GM23338 (cell line): ENCODE measurements around the gene TMEM208. TPM values are rescaled to one million over a fixed set of nuclear protein-coding genes. Genes with fewer than 3 reads are reported as not detected.

Experiments
- ATAC-seq: fragments of 200-7000 bp; cut with Tn5 transposase; 3 replicates; pipeline ENCODE4 v1.9.1; 2020
- DNase-seq: peaks from one replicate; pipeline ENCODE4 v3.0.0-alpha.2; 2015; ENCODE audit warnings: low spot score
- H2AFZ ChIP-seq: fragments of 200-600 bp; sonication (generic); 2 replicates; pipeline ENCODE4 v1.8.0; 2016; ENCODE audit warnings: antibody characterized with exemption, mild to moderate bottlenecking, moderate library complexity
- H3F3A ChIP-seq: fragments of 200-600 bp; sonication (generic); replicated peaks from 2 replicates; pipeline ENCODE4 v1.8.0; 2017; ENCODE audit warnings: antibody characterized with exemption, mixed run types, low read depth
- H3K27ac ChIP-seq: fragments of 200-600 bp; sonication (generic); 2 replicates; pipeline ENCODE4 v1.6.1; 2016; ENCODE audit warnings: low read depth
- H3K27me3 ChIP-seq: fragments of 200-600 bp; sonication (generic); 2 replicates; pipeline ENCODE4 v1.8.0; 2016; ENCODE audit warnings: mild to moderate bottlenecking, mixed run types, moderate library complexity; ENCODE audit not compliant: insufficient read depth
- H3K36me3 ChIP-seq: fragments of 200-600 bp; sonication (generic); 2 replicates; pipeline ENCODE4 v1.8.0; 2016; ENCODE audit warnings: mild to moderate bottlenecking; ENCODE audit not compliant: insufficient read depth
- H3K4me1 ChIP-seq: fragments of 200-600 bp; sonication (generic); 2 replicates; pipeline ENCODE4 v1.8.0; 2016; ENCODE audit warnings: mild to moderate bottlenecking, moderate library complexity; ENCODE audit not compliant: insufficient read depth
- H3K4me2 ChIP-seq: fragments of 200-600 bp; sonication (generic); 2 replicates; pipeline ENCODE4 v1.7.1; 2017; ENCODE audit warnings: mixed run types
- H3K4me3 ChIP-seq: fragments of 200-600 bp; sonication (generic); 2 replicates; pipeline ENCODE4 v1.6.1; 2016; ENCODE audit warnings: mixed run types
- H3K79me2 ChIP-seq: fragments of 200-600 bp; sonication (generic); replicated peaks from 2 replicates; pipeline ENCODE4 v1.8.0; 2017; ENCODE audit warnings: mild to moderate bottlenecking; ENCODE audit not compliant: insufficient read depth
- H3K9me2 ChIP-seq: fragments of 200-600 bp; sonication (generic); 2 replicates; pipeline ENCODE4 v1.8.0; 2017; ENCODE audit not compliant: insufficient read depth
- H4K20me1 ChIP-seq: fragments of 200-600 bp; sonication (generic); replicated peaks from 2 replicates; pipeline ENCODE4 v1.8.0; 2017; ENCODE audit warnings: mild to moderate bottlenecking; ENCODE audit not compliant: insufficient read depth
- H3K27ac Mint-ChIP-seq: 2 replicates; pipeline ENCODE4 v1.8.0; 2020; ENCODE audit warnings: inconsistent platforms, mild to moderate bottlenecking, moderate library complexity, mixed read lengths
- H3K27me3 Mint-ChIP-seq: 3 replicates; pipeline ENCODE4 v1.8.0; 2022; ENCODE audit warnings: low read depth, mild to moderate bottlenecking, moderate library complexity, mixed read lengths, inconsistent platforms; ENCODE audit not compliant: insufficient read depth, poor library complexity
- H3K36me3 Mint-ChIP-seq: 3 replicates; pipeline ENCODE4 v1.8.0; 2021; ENCODE audit warnings: low read depth, mild to moderate bottlenecking, inconsistent platforms, moderate library complexity, mixed read lengths
- H3K4me1 Mint-ChIP-seq: 3 replicates; pipeline ENCODE4 v1.8.0; 2020; ENCODE audit warnings: mild to moderate bottlenecking, inconsistent platforms, mixed read lengths
- H3K4me3 Mint-ChIP-seq: 3 replicates; pipeline ENCODE4 v1.8.0; 2021; ENCODE audit warnings: moderate library complexity, mild to moderate bottlenecking, inconsistent platforms, mixed read lengths
- H3K9me3 Mint-ChIP-seq: 3 replicates; pipeline ENCODE4 v1.8.0; 2020; ENCODE audit warnings: moderate library complexity, mild to moderate bottlenecking, inconsistent platforms, mixed read lengths
- CREB1 ChIP-seq: fragments of 250-450 bp; sonication (Bioruptor Pico); IDR thresholded peaks from 2 replicates; pipeline ENCODE4 v1.5.0; 2020; ENCODE audit warnings: low read depth, mild to moderate bottlenecking, moderate library complexity
- CTCF ChIP-seq, 2 experiments: fragments of 200-600 bp in 1 of 2; sonication (generic) in 1 of 2; conservative IDR thresholded peaks; 2 replicates each; pipeline versions ENCODE4 v1.5.1 to v1.6.1; 2016 to 2017; ENCODE audit warnings: antibody characterized with exemption in 2 of 2, low read depth in 2 of 2, mild to moderate bottlenecking in 2 of 2, moderate library complexity in 1 of 2
- ETS1 ChIP-seq: IDR thresholded peaks from 2 replicates; pipeline ENCODE4 v1.6.1; 2016; ENCODE audit warnings: antibody characterized with exemption
- EZH2 ChIP-seq: fragments of 200-600 bp; sonication (generic); IDR thresholded peaks from one replicate; pipeline ENCODE4 v1.8.0; 2017; ENCODE audit warnings: antibody characterized with exemption, mild to moderate bottlenecking, low read depth; ENCODE audit not compliant: unreplicated experiment
- EZH2phosphoT487 ChIP-seq: fragments of 200-600 bp; sonication (generic); IDR thresholded peaks from one replicate; pipeline ENCODE4 v1.8.1; 2018; ENCODE audit warnings: antibody characterized with exemption; ENCODE audit not compliant: unreplicated experiment
- JUNB ChIP-seq: IDR thresholded peaks from one replicate; pipeline ENCODE4 v1.6.1; 2016; ENCODE audit warnings: antibody characterized with exemption; ENCODE audit not compliant: unreplicated experiment
- NANOG ChIP-seq: IDR thresholded peaks from 2 replicates; pipeline ENCODE4 v1.6.1; 2016; ENCODE audit warnings: antibody characterized with exemption, borderline replicate concordance
- POLR2AphosphoS5 ChIP-seq: IDR thresholded peaks from 2 replicates; pipeline ENCODE4 v1.6.1; 2016; ENCODE audit warnings: antibody characterized with exemption, low read depth
- REST ChIP-seq: IDR thresholded peaks from one replicate; pipeline ENCODE4 v1.6.1; 2018; ENCODE audit warnings: antibody characterized with exemption; ENCODE audit not compliant: unreplicated experiment
- STAT1 ChIP-seq: IDR thresholded peaks from one replicate; pipeline ENCODE4 v1.6.1; 2016; ENCODE audit warnings: antibody characterized with exemption; ENCODE audit not compliant: unreplicated experiment
- ZNF114 ChIP-seq: fragments of 250-450 bp; sonication (Bioruptor Pico); IDR thresholded peaks from 2 replicates; pipeline ENCODE4 v1.5.0; 2020; ENCODE audit warnings: mild to moderate bottlenecking, moderate library complexity
- ZNF331 ChIP-seq: fragments of 250-450 bp; sonication (Bioruptor Pico); IDR thresholded peaks from 2 replicates; pipeline ENCODE4 v1.5.0; 2020; ENCODE audit warnings: low read depth, mild to moderate bottlenecking, moderate library complexity
- ZNF462 ChIP-seq: fragments of 250-450 bp; sonication (Bioruptor Pico); IDR thresholded peaks from 2 replicates; pipeline ENCODE4 v1.5.0; 2020; ENCODE audit warnings: mild to moderate bottlenecking, moderate library complexity
- polyA plus RNA-seq: library from polyadenylated mRNA; unstranded; fragments of >200 nt; fragmentation: Nextera tagmentation; extraction: Ambion mirVana; gene quantifications from 2 replicates; pipeline ENCODE4 v1.2.1, GENCODE V29; 2016
- total RNA-seq: library from RNA; depleted of rRNA; stranded (reverse); fragments of >200 nt; shearing (Covaris generic); gene quantifications from 2 replicates; pipeline ENCODE4 v1.2.3, GENCODE V29; 2014

Gene TMEM208
- total and polyA plus RNA-seq, 2 experiments from 2014 or later: 23.2 to 82.3 TPM

- Histone ChIP-seq H3K27ac (no peak overlapping the region), H3K4me1 (peaks cover 18% of the 10 kb centered on the region), H3K4me2 (no peak overlapping the region), H3K36me3 (no peaks in the 10 kb centered on the region), H2AFZ (no peak overlapping the region), H3K4me3 (no peak overlapping the region), H3K27me3 (peaks cover 28% of the 10 kb centered on the region), H3K79me2 (peaks cover 10% of the 10 kb centered on the region), H4K20me1 (no peaks in the 10 kb centered on the region), H3K9me2 (no peaks in the 10 kb centered on the region), H3F3A (0 out of 2 replicates have a peak, but pooled peaks cover 3% of the 10 kb centered on the region)
- Mint-ChIP-seq H3K27me3 (peaks cover 30% of the 10 kb centered on the region), H3K4me1 (peaks cover 22% of the 10 kb centered on the region), H3K27ac (no peak overlapping the region), H3K4me3 (no peak overlapping the region), H3K9me3 (no peaks in the 10 kb centered on the region; the same call in 2 of the 3 replicates), H3K36me3 (no peaks in the 10 kb centered on the region; the same call in 2 of the 3 replicates)
- DNase-seq (no peak), ATAC-seq (no peak)
- TF ChIP-seq ZNF462 (CRISPR knock-in tag): no peak
- no peak for TF ChIP-seq ZNF114
- TF ChIP-seq STAT1: no peak
- TF ChIP-seq EZH2phosphoT487: no peak
- TF ChIP-seq ZNF331 (CRISPR knock-in tag): no peak
- TF ChIP-seq ETS1: no peak
- no peak for TF ChIP-seq JUNB
- TF ChIP-seq EZH2: no peak
- TF ChIP-seq REST: no peak
- no peak for TF ChIP-seq NANOG
- TF ChIP-seq POLR2AphosphoS5: no peak
- no peak for TF ChIP-seq CREB1 (CRISPR knock-in tag)
- no peak for TF ChIP-seq CTCF (conservative IDR thresholded peaks at IDR 0.05; ENCODE audit: low read depth in 2 of 2)
Measured at GRCh38 chr16:67187175-67187890, 39.6 kb upstream of the TMEM208 start.
